ENCODE measurements around the gene DENND2D. TPM values are rescaled to one million over a fixed set of nuclear protein-coding genes. Genes with fewer than 3 reads are reported as not detected.

The DENND2D gene
- total RNA-seq, 1 donor from 2014 or later, result 0.18 TPM

GRCh38 chr1:111190931-111191451 lies 9.5 kb downstream of the DENND2D start:
- H4K20me1 ChIP-seq (ENCODE audit: insufficient read depth, low read length), result no peaks in the 10 kb centered on the region
- H3K4me1 ChIP-seq (ENCODE audit: insufficient read depth, low read length), result peaks cover 21% of the 10 kb centered on the region
- Mint-ChIP-seq H3K4me1 (ENCODE audit: low read depth, unreplicated experiment) (peaks cover 37% of the 10 kb centered on the region), H3K4me3 (ENCODE audit: unreplicated experiment) (no peak overlapping the region), H3K27ac (ENCODE audit: unreplicated experiment) (peak overlapping the region; percentile 23), H3K27me3 (ENCODE audit: low read depth, unreplicated experiment) (no peaks in the 10 kb centered on the region), H3K9me3 (ENCODE audit: unreplicated experiment) (peaks cover 2% of the 10 kb centered on the region), H3K36me3 (ENCODE audit: low read depth, unreplicated experiment) (peaks cover 24% of the 10 kb centered on the region)
- peak overlapping the region; percentile 6 for H3K4me2 ChIP-seq (ENCODE audit: low read length)
- DNase-seq (ENCODE audit: low read depth) (peak; percentile 26), FAIRE-seq (no peak)
- TF ChIP-seq EZH2 (IDR thresholded peaks at IDR 0.05; ENCODE audit: insufficient read depth, low read length), result no peak
- TF ChIP-seq, protein P1, sequence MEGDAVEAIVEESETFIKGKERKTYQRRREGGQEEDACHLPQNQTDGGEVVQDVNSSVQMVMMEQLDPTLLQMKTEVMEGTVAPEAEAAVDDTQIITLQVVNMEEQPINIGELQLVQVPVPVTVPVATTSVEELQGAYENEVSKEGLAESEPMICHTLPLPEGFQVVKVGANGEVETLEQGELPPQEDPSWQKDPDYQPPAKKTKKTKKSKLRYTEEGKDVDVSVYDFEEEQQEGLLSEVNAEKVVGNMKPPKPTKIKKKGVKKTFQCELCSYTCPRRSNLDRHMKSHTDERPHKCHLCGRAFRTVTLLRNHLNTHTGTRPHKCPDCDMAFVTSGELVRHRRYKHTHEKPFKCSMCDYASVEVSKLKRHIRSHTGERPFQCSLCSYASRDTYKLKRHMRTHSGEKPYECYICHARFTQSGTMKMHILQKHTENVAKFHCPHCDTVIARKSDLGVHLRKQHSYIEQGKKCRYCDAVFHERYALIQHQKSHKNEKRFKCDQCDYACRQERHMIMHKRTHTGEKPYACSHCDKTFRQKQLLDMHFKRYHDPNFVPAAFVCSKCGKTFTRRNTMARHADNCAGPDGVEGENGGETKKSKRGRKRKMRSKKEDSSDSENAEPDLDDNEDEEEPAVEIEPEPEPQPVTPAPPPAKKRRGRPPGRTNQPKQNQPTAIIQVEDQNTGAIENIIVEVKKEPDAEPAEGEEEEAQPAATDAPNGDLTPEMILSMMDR (IDR thresholded peaks at IDR 0.05; ENCODE audit: insufficient read depth, low read depth, low read length), result no peak
- H3K9me3 ChIP-seq (ENCODE audit: insufficient read depth, low read depth, low read length), result no peaks in the 10 kb centered on the region
- H3K36me3 ChIP-seq (ENCODE audit: insufficient read depth, low read length), result peaks cover 2% of the 10 kb centered on the region
- H2AFZ ChIP-seq (ENCODE audit: low read depth, low read length), result no peak overlapping the region
- peak overlapping the region; percentile 40 for H3K27ac ChIP-seq (ENCODE audit: low read depth, low read length)
- no peaks in the 10 kb centered on the region for H3K79me2 ChIP-seq (ENCODE audit: insufficient read depth, low read length)
- no peak overlapping the region for H3K9ac ChIP-seq (ENCODE audit: low read length)
- no peak overlapping the region for H3K4me3 ChIP-seq (ENCODE audit: insufficient read depth, low read depth, low read length)
- H3K27me3 ChIP-seq (ENCODE audit: insufficient read depth, low read length), result no peaks in the 10 kb centered on the region

DNA sequence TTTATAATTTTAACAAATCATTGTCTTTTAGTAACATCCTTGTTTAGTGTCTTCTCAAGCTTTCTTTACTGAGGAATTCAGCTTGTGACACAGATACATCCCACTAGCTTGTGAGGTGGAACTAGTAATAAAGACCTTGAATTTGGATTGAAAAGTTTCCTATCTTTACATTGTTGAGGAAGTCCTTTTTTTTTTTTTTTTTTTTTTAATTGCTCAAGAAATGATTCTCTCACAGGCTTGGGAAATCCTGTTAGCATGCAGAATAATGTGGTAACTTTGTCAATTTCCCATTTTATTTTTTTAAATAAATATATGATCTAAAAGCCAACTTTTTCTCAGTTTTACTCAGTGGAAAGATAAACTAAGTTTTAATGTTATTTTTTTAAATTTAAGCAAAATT lies 15.8 kb downstream of the DENND2D start:
- DNase-seq (ENCODE audit: low read depth) (no peak), FAIRE-seq (no peak)
- Histone ChIP-seq H3K4me2 (ENCODE audit: low read length) (no peak overlapping the region), H3K4me1 (ENCODE audit: insufficient read depth, low read length) (no peaks in the 10 kb centered on the region), H3K36me3 (ENCODE audit: insufficient read depth, low read length) (peaks cover 11% of the 10 kb centered on the region), H3K27me3 (ENCODE audit: insufficient read depth, low read length) (no peaks in the 10 kb centered on the region), H4K20me1 (ENCODE audit: insufficient read depth, low read length) (no peaks in the 10 kb centered on the region), H3K4me3 (ENCODE audit: insufficient read depth, low read depth, low read length) (no peak overlapping the region), H3K9me3 (ENCODE audit: insufficient read depth, low read depth, low read length) (no peaks in the 10 kb centered on the region), H3K79me2 (ENCODE audit: insufficient read depth, low read length) (no peaks in the 10 kb centered on the region), H2AFZ (ENCODE audit: low read depth, low read length) (no peak overlapping the region), H3K9ac (ENCODE audit: low read length) (no peak overlapping the region), H3K27ac (ENCODE audit: low read depth, low read length) (no peak overlapping the region)
- Mint-ChIP-seq H3K4me3 (ENCODE audit: unreplicated experiment) (no peak overlapping the region), H3K27ac (ENCODE audit: unreplicated experiment) (no peak overlapping the region), H3K4me1 (ENCODE audit: low read depth, unreplicated experiment) (no peaks in the 10 kb centered on the region), H3K9me3 (ENCODE audit: unreplicated experiment) (no peaks in the 10 kb centered on the region), H3K36me3 (ENCODE audit: low read depth, unreplicated experiment) (peaks cover 21% of the 10 kb centered on the region), H3K27me3 (ENCODE audit: low read depth, unreplicated experiment) (no peaks in the 10 kb centered on the region)
- no peak for TF ChIP-seq EZH2 (IDR thresholded peaks at IDR 0.05; ENCODE audit: insufficient read depth, low read length)

DNA sequence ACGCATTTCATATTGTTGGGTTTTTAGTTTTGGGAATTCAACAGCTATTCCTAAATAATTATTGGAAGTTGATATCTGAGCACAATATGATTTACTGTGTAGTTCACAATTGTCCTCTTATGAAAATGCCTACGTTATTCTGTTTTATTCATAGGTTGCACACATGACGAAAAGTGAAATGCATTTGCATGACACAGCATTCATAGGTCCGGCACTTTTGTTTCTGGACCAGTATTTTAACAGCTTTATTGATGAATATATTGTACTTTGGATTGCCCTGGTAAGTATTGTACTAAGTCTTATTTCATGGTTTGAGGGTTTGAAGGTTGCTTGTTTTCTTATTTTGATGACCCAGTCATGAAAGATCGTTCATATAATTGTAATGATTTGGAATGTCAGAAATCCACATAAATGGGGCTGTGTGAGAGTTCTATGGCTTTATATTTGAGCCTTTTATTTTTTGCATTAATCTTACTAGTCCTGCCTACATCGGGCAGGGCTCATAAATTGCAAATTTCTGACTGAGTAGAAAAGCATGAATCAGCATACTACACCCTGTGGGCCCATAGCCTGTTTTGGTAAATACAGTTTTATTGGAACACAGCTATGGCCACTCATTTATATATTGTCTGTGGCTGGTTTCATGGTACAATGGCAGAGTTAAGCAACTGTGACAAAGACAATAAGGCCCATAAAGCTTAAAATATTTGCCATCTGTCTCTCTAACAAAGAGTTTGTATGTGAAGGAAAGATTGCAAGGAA lies 17.0 kb downstream of the DENND2D start:
- H3K4me2 ChIP-seq (ENCODE audit: low read length), result no peak overlapping the region
- no peaks in the 10 kb centered on the region for H3K9me3 ChIP-seq (ENCODE audit: insufficient read depth, low read depth, low read length)
- Mint-ChIP-seq H3K9me3 (ENCODE audit: unreplicated experiment) (no peaks in the 10 kb centered on the region), H3K36me3 (ENCODE audit: low read depth, unreplicated experiment) (peaks cover 14% of the 10 kb centered on the region), H3K27ac (ENCODE audit: unreplicated experiment) (no peak overlapping the region), H3K4me1 (ENCODE audit: low read depth, unreplicated experiment) (no peaks in the 10 kb centered on the region), H3K27me3 (ENCODE audit: low read depth, unreplicated experiment) (no peaks in the 10 kb centered on the region), H3K4me3 (ENCODE audit: unreplicated experiment) (no peak overlapping the region)
- no peak for FAIRE-seq
- TF ChIP-seq, protein P1 (IDR thresholded peaks at IDR 0.05; ENCODE audit: insufficient read depth, low read depth, low read length), result no peak
- TF ChIP-seq EZH2 (IDR thresholded peaks at IDR 0.05; ENCODE audit: insufficient read depth, low read length), result no peak
- no peak overlapping the region for H2AFZ ChIP-seq (ENCODE audit: low read depth, low read length)
- H3K36me3 ChIP-seq (ENCODE audit: insufficient read depth, low read length), result peaks cover 11% of the 10 kb centered on the region
- no peaks in the 10 kb centered on the region for H3K27me3 ChIP-seq (ENCODE audit: insufficient read depth, low read length)
- DNase-seq (ENCODE audit: low read depth), result no peak
- no peaks in the 10 kb centered on the region for H3K4me1 ChIP-seq (ENCODE audit: insufficient read depth, low read length)
- H3K27ac ChIP-seq (ENCODE audit: low read depth, low read length), result no peak overlapping the region
- H3K9ac ChIP-seq (ENCODE audit: low read length), result no peak overlapping the region
- H3K79me2 ChIP-seq (ENCODE audit: insufficient read depth, low read length), result no peaks in the 10 kb centered on the region
- H3K4me3 ChIP-seq (ENCODE audit: insufficient read depth, low read depth, low read length), result no peak overlapping the region
- no peaks in the 10 kb centered on the region for H4K20me1 ChIP-seq (ENCODE audit: insufficient read depth, low read length)

Data from astrocyte (in vitro differentiated cells and primary cell).